HepG2 (cell line): Measurements from ENCODE around the gene ASXL1. TPM values are rescaled to one million over a fixed set of nuclear protein-coding genes. Genes with fewer than 3 reads are reported as not detected.
"Not testable (repeated sequence)": the region's sequence is repeated elsewhere in the genome, so short reads cannot be mapped to it uniquely, and the experiment has no call there.

Source experiments
- ATAC-seq: fragments of 200-7000 bp; cut with Tn5 transposase; 3 replicates; pipeline ENCODE4 v1.9.1; 2020; ENCODE audit warnings: mild to moderate bottlenecking, moderate library complexity
- BruUV-seq: library from RNA; stranded (reverse); fragments of 400-500 nt; replicated peaks from 2 replicates; lab custom pipeline; 2021; lab: Mats Ljungman, UMichigan
- CTCF ChIA-PET: fragments of 300-600 bp; formaldehyde crosslinking; extraction: SDS; loops from one replicate; lab custom pipeline; 2021; ENCODE audit warnings: low total read pairs, inconsistent platforms, low intra/inter-chr PET ratio; lab: Yijun Ruan, JAX
- POLR2A ChIA-PET: fragments of 350-600 bp; sonication (Branson Sonifier 250); formaldehyde crosslinking; loops from one replicate; lab custom pipeline; 2020; ENCODE audit warnings: antibody characterized with exemption, inconsistent platforms; lab: Yijun Ruan, JAX
- DNase-seq: peaks from one replicate; pipeline ENCODE4 v3.0.0-alpha.2; 2015; ENCODE audit warnings: low spot score
- FAIRE-seq: peaks from 3 replicates; lab custom pipeline; 2011; peaks lifted over from hg19 to GRCh38; lab: Jason Lieb, UNC
- H2AFZ ChIP-seq: one replicate; pipeline ENCODE4 v1.6.1; 2011; ENCODE audit warnings: low read length, inconsistent platforms
- H3K27ac ChIP-seq: fragments of 300-600 bp; 3 replicates; pipeline ENCODE4 v1.8.0; 2011; ENCODE audit warnings: mixed run types, mild to moderate bottlenecking, mixed read lengths, low read length, inconsistent platforms; ENCODE audit not compliant: insufficient read depth; ENCODE audit errors: extremely low read length
- H3K27me3 ChIP-seq, 2 experiments: fragments of 200-600 bp in 1 of 2; 2 replicates in 1 of 2; 3 replicates in 1 of 2; pipeline versions ENCODE4 v1.6.0 to v1.8.0; 2011; ENCODE audit warnings: low read length in 2 of 2, mild to moderate bottlenecking in 2 of 2, moderate library complexity in 2 of 2, inconsistent platforms in 1 of 2; ENCODE audit not compliant: insufficient read depth in 2 of 2, control insufficient read depth in 1 of 2
- H3K36me3 ChIP-seq, 2 experiments: fragments of 200-600 bp in 1 of 2; replicated peaks in 1 of 2; 2 replicates in 1 of 2; 3 replicates in 1 of 2; pipeline versions ENCODE4 v1.5.1 to v1.8.0; 2011; ENCODE audit warnings: low read length in 2 of 2, inconsistent platforms in 1 of 2; ENCODE audit not compliant: insufficient read depth in 2 of 2, control insufficient read depth in 1 of 2
- H3K4me1 ChIP-seq: 2 replicates; pipeline ENCODE4 v1.5.1; 2012; ENCODE audit warnings: low read length, inconsistent platforms; ENCODE audit not compliant: insufficient read depth
- H3K4me2 ChIP-seq: 2 replicates; pipeline ENCODE4 v1.6.0; 2011; ENCODE audit warnings: low read depth, low read length, inconsistent platforms
- H3K4me3 ChIP-seq, 3 experiments: fragments of 200-600 bp in 1 of 3; sonication (generic), shearing (Covaris generic) in 1 of 3; replicated peaks in 1 of 3; 2 replicates each; pipeline ENCODE4 v1.5.1; 2011 to 2016; ENCODE audit warnings: low read length in 3 of 3, inconsistent platforms in 2 of 3, low read depth in 2 of 3, mild to moderate bottlenecking in 2 of 3, control low read depth in 1 of 3, mixed read lengths in 1 of 3; ENCODE audit not compliant: insufficient read depth in 1 of 3
- H3K79me2 ChIP-seq: one replicate; pipeline ENCODE4 v1.6.1; 2011; ENCODE audit warnings: low read length, inconsistent platforms; ENCODE audit not compliant: insufficient read depth
- H3K9ac ChIP-seq: 2 replicates; pipeline ENCODE4 v1.6.0; 2011; ENCODE audit warnings: mild to moderate bottlenecking, low read depth, low read length, inconsistent platforms; ENCODE audit not compliant: insufficient read depth
- H3K9me3 ChIP-seq: 2 replicates; pipeline ENCODE4 v1.5.1; 2012; ENCODE audit warnings: mild to moderate bottlenecking, low read length
- H4K20me1 ChIP-seq: 2 replicates; pipeline ENCODE4 v1.6.0; 2011; ENCODE audit warnings: inconsistent platforms, mild to moderate bottlenecking, low read length, moderate library complexity; ENCODE audit not compliant: insufficient read depth
- CEBPB ChIP-seq: IDR thresholded peaks from 2 replicates; pipeline ENCODE4 v1.6.1; 2011; ENCODE audit warnings: low read depth, low read length, improper control_type of control experiment, borderline replicate concordance
- CEBPG ChIP-seq: IDR thresholded peaks from 2 replicates; pipeline ENCODE4 v1.6.1; 2016
- ZBTB33 ChIP-seq: sonication (generic); formaldehyde crosslinking; IDR thresholded peaks from 2 replicates; pipeline ENCODE4 v1.4.0; 2020; ENCODE audit warnings: missing genetic modification reagents
- ZMAT5 ChIP-seq: sonication (generic); formaldehyde crosslinking; IDR thresholded peaks from 2 replicates; pipeline ENCODE4 v1.5.0; 2020; ENCODE audit warnings: mild to moderate bottlenecking, low read depth, missing genetic modification reagents, borderline replicate concordance
- ZNF460 ChIP-seq: sonication (generic); formaldehyde crosslinking; IDR thresholded peaks from 2 replicates; pipeline ENCODE4 v1.5.1; 2020; ENCODE audit warnings: missing genetic modification reagents, mild to moderate bottlenecking, borderline replicate concordance
- ZNF550 ChIP-seq: sonication (generic); formaldehyde crosslinking; IDR thresholded peaks from 2 replicates; pipeline ENCODE4 v1.4.0; 2020; ENCODE audit warnings: mild to moderate bottlenecking, missing genetic modification reagents, borderline replicate concordance
- WGBS: methylation state at CpG from one replicate; pipeline ENCODE4 v1.1.6; 2017; ENCODE audit warnings: low lambda C conversion rate; 5-methylcytosine and 5-hydroxymethylcytosine counted together
- in situ Hi-C: cut with HindIII; loops from 2 replicates; pipeline ENCODE4 v1.10.0; 2017; ENCODE audit warnings: low pct_unique_long_range_greater_than_20kb; ENCODE audit not compliant: extremely low pct_ligation_motif_present
- intact Hi-C: fragments of 100-400 bp; cut with micrococcal nuclease; formaldehyde crosslinking; loops from one replicate; pipeline ENCODE4 v1.10.0; 2022; ENCODE audit not compliant: unreplicated experiment
- polyA plus RNA-seq, 8 experiments: library from polyadenylated mRNA; depleted of rRNA in 3 of 8; stranded (reverse) in 7 of 8; unstranded in 1 of 8; fragments of >200 nt; fragmentation: Illumina TruSeq in 4 of 8; extraction: Trizol in 4 of 8; gene quantifications; 2 replicates each; pipeline versions ENCODE4 v1.2.1 to v1.2.3, GENCODE V29; 2011 to 2016; ENCODE audit warnings: low read depth in 4 of 8, missing spikeins in 1 of 8, mixed read lengths in 1 of 8; ENCODE audit not compliant: insufficient read depth in 1 of 8
- total RNA-seq, 5 experiments: library from RNA; depleted of rRNA; stranded (reverse); fragments of >200 nt; fragmentation: Illumina TruSeq; extraction: Trizol; gene quantifications; 2 replicates each; pipeline ENCODE4 v1.2.3, GENCODE V29; 2016; ENCODE audit warnings: low read depth in 1 of 5

ASXL1 gene
- total and polyA plus RNA-seq, 2 of the 13 experiments (the other 11 are each of a cell fraction or from before 2014, with no cell fraction given): 62.1 to 74.8 TPM

DNA sequence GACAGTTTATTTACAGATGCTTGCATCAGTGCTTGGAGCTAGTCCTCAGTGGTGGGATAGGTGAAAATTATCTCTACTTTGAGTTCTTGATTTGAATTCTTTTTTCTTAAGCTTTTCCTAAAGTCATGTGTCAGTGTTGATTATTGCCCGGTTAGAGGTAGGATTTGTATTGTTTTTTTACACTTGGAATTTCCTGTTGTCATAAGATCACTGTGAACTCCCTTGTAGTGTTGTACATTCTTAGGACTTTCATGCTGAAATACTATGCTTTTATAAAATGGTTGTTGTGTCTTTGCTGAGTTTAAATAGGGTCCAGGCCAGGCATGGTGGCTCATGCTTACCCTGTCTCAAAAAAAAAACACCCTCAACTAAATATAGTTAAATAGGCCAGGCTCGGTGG lies 20.3 kb downstream of the ASXL1 start:
- WGBS: 97% methylated on average over 2 of the region's 2 CpGs
- Histone ChIP-seq H3K4me3 (no peak overlapping the region), H3K9me3 (no peaks in the 10 kb centered on the region), H2AFZ (no peak overlapping the region), H4K20me1 (peaks cover 37% of the 10 kb centered on the region), H3K79me2 (peaks cover 71% of the 10 kb centered on the region), H3K9ac (no peak overlapping the region), H3K4me2 (no peak overlapping the region), H3K27ac (no peak overlapping the region), H3K4me1 (peaks cover 29% of the 10 kb centered on the region), H3K36me3 (peaks cover 15 to 60% of the 10 kb centered on the region in 2 experiments), H3K27me3 (no peaks in the 10 kb centered on the region)
- DNase-seq: no peak
- intact Hi-C loops (no loop called here), in situ Hi-C loops (loop anchor here (10.0 kb wide), 1 partner anchor 56 kb away; no protein-coding TSS in a partner anchor)
- no peak for FAIRE-seq
- no TSS peak for BruUV-seq
- no peak for TF ChIP-seq ZMAT5 (CRISPR knock-in tag)
- no peak for TF ChIP-seq ZNF550 (CRISPR knock-in tag)
- TF ChIP-seq ZBTB33 (CRISPR knock-in tag): no peak
- POLR2A ChIA-PET: interaction anchor here (0.7 kb wide), 1 partner anchor 17 kb away, joined by 4 read pairs; no protein-coding TSS in a partner anchor
- CTCF ChIA-PET: no interaction called here
- no peak for ATAC-seq

DNA sequence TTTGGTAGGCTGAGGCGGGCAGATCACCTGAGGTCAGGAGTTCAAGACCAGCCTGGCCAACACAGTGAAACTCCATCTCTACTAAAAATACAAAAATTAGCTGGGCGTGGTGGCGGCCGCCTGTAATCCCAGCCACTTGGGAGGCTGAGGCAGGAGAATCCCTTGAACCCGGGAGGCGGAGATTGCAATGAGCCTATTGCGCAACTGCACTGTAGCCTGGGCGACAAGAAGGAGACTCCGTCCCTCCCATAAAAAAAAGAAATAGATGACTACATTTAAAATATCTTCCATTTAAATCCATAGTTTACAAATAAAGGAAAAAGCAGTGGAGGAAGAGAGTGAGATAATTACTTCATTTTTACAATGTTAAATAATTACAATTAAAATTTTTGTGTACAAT lies 21.9 kb downstream of the ASXL1 start:
- H3K9me3 ChIP-seq, H3K27me3 ChIP-seq, in situ Hi-C loops, H2AFZ ChIP-seq, DNase-seq, BruUV-seq, POLR2A ChIA-PET, FAIRE-seq, ATAC-seq, H3K27ac ChIP-seq, CTCF ChIA-PET, H3K4me3 ChIP-seq, H3K9ac ChIP-seq, H3K4me2 ChIP-seq: not testable (repeated sequence)
- Histone ChIP-seq H3K36me3 (peaks cover 8 to 55% of the 10 kb centered on the region in 2 experiments), H4K20me1 (peaks cover 45% of the 10 kb centered on the region), H3K79me2 (peaks cover 71% of the 10 kb centered on the region), H3K4me1 (peaks cover 44% of the 10 kb centered on the region)
- TF ChIP-seq CEBPG: peak; percentile 77
- TF ChIP-seq CEBPB: peak; percentile 91
- peak; percentile 14; the same call in 1 of the 2 replicates for TF ChIP-seq ZNF460 (CRISPR knock-in tag)
- 96% methylated on average over 9 of the region's 9 CpGs for WGBS
- intact Hi-C loops: loop anchor here (5.0 kb wide), 1 partner anchor 102 kb away; no protein-coding TSS in a partner anchor
